ENCODE measurements around the gene THSD7B.

THSD7B gene

DNA sequence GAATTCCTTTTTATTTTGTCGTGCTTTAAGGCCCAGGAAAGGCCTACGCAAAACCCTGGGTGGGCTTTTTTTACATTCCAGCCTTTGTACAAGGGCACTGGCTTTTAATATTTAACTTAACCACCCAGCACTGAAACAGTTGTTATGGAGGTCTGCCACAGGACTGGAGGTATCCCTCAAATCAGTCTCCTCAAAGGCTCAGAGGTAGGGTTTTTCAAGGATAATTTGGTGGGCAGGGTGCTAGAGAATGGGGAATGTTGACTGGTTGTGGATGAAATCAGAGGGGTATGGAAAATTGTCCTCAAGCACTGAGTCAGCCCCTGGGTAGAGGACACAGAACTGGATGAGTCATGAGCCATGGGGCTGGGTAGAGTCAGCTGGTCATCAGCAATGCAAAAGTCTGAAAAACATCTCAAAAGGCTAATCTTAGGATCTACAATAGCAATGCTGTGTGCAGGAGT is 443.1 kb downstream of the THSD7B start:
- no peak for DNase-seq

GRCh38 chr2:137210039-137210438 is 444.7 kb downstream of the THSD7B start:
- no peak for DNase-seq

- no peak for DNase-seq
These were observed 446.4 kb downstream of the THSD7B start for GRCh38 chr2:137211761-137212160.

GRCh38 chr2:137220438-137220993 is 455.2 kb downstream of the THSD7B start:
- no peak for DNase-seq

GRCh38 chr2:137221797-137222492 is 456.6 kb downstream of the THSD7B start:
- DNase-seq = no peak

- no peak for DNase-seq
These were observed 458.4 kb downstream of the THSD7B start for GRCh38 chr2:137223722-137224121.

DNA sequence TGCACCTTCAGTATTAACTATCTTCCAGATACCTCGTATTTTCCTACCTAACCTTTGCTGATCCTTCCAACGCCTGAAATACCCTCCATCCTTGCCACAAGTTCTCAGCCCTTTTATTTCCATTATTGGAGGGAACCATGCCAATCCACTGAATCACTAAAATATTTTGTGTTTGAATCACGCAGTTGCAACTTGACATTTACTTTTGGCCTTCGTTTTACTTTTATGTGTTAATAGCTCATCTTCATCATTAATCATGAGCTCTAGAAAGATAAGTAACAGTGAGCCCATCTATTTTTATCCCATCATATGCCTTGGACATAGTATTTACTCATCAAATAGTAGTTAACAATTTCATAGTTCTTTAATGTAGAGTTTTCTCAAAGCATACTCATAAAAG is 463.2 kb downstream of the THSD7B start:
- DNase-seq = no peak

- no peak for DNase-seq
These were observed 464.5 kb downstream of the THSD7B start for GRCh38 chr2:137229834-137230233.

GRCh38 chr2:137231628-137232027 is 466.3 kb downstream of the THSD7B start:
- DNase-seq = no peak

DNA sequence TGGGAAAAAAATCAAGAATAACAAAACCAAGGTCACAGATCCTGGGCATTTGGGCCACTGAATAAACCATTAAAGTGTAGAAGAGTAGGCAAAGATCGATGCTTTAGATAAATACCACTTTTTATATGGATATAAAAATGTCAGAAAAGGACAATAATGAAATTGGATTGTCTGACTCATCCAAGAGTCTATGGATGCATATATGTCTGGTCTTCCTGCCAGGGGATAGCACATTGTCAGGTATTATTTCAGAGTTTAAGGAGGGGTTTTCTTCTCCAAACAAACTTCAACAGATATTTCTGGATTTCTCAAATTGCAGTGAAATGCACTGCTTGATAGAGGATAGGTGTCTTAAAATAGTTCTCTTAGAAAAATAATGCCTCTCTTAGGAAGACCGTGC is 466.7 kb downstream of the THSD7B start:
- no peak for DNase-seq

DNA sequence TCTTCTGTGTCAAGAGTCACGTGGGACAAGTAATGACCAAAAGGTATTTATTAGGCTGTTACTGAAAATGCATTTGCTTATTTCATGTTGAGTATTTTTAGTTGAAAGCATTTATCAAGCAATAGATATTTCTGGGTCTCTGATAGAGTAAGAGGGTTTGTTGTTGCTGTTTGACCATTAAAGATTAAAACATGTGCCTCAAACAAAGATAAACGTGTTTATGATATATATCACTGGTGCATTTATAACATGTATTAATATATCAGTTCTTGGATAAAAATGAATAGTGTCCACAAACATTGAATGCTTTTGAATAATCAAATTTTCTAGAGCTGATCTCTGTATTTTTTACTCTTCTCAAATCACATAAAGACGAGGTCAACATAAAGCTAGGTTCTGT is 467.7 kb downstream of the THSD7B start:
- DNase-seq = no peak

- DNase-seq = no peak
These were observed 471.7 kb downstream of the THSD7B start for GRCh38 chr2:137237055-137237454.

GRCh38 chr2:137238065-137238464 is 472.7 kb downstream of the THSD7B start:
- no peak for DNase-seq

GRCh38 chr2:137249463-137250130 is 484.3 kb downstream of the THSD7B start:
- DNase-seq = no peak

GRCh38 chr2:137250401-137250800 is 485.1 kb downstream of the THSD7B start:
- no peak for DNase-seq

DNA sequence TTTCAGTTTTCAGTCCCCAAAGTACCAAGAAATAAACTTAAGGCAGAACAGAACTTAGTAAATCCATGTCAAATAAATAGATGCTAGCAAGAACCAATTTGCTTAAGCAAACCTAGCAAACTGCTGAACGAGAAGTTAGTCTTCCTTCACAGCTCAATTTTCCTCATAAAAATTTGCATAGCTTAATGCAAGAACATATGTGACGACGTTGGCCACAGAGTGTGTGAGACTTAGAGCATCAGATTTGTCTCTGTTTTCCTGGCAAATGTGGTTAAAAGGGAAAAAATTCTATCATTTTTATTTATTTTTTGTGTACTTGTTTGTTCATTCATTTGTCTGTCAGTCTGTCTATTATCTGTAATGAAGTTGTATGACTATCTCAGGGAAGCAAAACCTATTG is 485.7 kb downstream of the THSD7B start:
- no peak for DNase-seq

DNA sequence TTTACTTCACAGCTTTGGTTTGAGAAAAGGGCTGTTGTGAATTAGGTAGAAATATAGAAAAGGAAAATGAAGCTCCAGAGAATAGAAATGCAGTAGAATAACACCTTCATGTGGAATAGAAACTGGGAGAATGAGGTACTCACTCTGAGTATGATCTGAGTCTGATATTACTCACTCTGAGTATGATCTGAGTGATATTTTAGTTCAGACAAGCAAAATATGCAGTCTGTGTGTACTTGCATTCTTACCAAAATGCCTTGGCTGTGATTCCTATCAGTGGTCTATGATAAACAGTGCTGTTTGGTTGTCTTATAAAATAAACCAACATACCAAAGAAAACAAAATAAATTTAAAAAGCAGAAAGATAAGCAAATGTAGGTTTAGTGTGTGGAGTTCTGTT is 487.6 kb downstream of the THSD7B start:
- no peak for DNase-seq

- no peak for DNase-seq
These were observed 488.7 kb downstream of the THSD7B start for GRCh38 chr2:137254052-137254451.

DNA sequence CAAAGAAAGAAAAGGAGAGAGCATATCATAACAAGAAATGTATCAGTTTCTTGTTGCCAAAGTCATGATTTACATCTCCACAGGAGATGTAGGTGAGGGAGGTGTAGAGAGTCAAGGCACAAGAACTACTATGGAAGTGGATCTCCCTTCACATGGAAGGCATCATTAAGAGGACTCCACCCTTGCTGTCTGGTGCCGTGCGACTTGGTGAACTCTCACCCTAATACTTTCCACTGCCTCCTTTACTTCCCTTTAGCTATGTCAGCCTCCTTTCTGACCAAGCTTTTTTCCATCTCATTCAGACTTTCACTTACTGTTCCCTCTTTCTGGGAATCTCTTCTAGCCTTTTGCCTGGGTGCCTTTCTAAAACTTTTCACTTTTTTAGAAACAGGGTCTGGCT is 490.0 kb downstream of the THSD7B start:
- no peak for DNase-seq

GRCh38 chr2:137255990-137256389 is 490.6 kb downstream of the THSD7B start:
- DNase-seq = no peak

GRCh38 chr2:137261881-137262585 is 496.7 kb downstream of the THSD7B start:
- DNase-seq = no peak

DNA sequence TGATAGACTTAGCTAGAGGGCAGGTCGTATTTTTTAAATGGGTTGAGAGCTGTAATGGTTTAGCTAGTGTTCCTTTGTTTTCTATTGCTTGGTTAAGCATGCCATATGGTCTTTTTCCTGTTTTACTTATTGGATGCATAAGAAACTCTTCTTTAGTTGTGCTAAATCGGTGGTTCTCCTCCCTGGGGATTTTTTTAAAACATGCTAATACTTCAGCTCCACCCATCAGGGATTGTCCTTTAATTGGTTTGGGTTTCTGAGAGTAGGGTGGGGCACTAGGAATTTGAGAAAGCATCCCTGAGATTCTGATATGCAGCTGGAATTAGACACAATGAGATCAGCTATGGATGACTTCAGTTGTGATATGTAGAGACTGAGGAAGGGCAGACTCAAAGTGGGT is 497.2 kb downstream of the THSD7B start:
- no peak for DNase-seq

GRCh38 chr2:137287913-137288639 is 522.7 kb downstream of the THSD7B start:
- no peak for DNase-seq
